ENCODE measurements around the gene LARGE1. TPM values are rescaled to one million over a fixed set of nuclear protein-coding genes. Genes with fewer than 3 reads are reported as not detected.

The LARGE1 gene
- total and polyA plus RNA-seq, 2 experiments from 2014 or later, result 21.2 to 23.6 TPM

GRCh38 chr22:33903012-33903411 lies 17.3 kb downstream of the LARGE1 start:
- H3K9me3 ChIP-seq (ENCODE audit: low read depth), result no peaks in the 10 kb centered on the region
- peaks cover 97% of the 10 kb centered on the region for H3K79me2 ChIP-seq
- no peak overlapping the region for H3K27ac ChIP-seq
- no peak for DNase-seq (ENCODE audit: low spot score)
- no peaks in the 10 kb centered on the region for H3K9me2 ChIP-seq (replicated peaks; ENCODE audit: insufficient read depth)
- H3K27me3 ChIP-seq, result no peaks in the 10 kb centered on the region
- 95% methylated on average over 7 of the region's 7 CpGs for WGBS (ENCODE audit: low lambda C conversion rate, missing lambda C conversion rate)
- TF ChIP-seq EZH2 (IDR thresholded peaks at IDR 0.05; ENCODE audit: borderline replicate concordance), result no peak
- TF ChIP-seq CTCF (IDR thresholded peaks at IDR 0.05; ENCODE audit: poor library complexity), result no peak
- no peak for TF ChIP-seq EZH2phosphoT487 (IDR thresholded peaks at IDR 0.05; ENCODE audit: low read depth, severe bottlenecking, unreplicated experiment)
- H2AFZ ChIP-seq, result no peak overlapping the region
- H3K4me1 ChIP-seq (ENCODE audit: insufficient read depth), result peaks cover 5% of the 10 kb centered on the region
- peaks cover 9% of the 10 kb centered on the region for H4K20me1 ChIP-seq (ENCODE audit: insufficient read depth, poor library complexity, severe bottlenecking)
- no peak overlapping the region for H3K4me2 ChIP-seq
- H3K4me3 ChIP-seq, result no peak overlapping the region
- no peaks in the 10 kb centered on the region for H3K36me3 ChIP-seq (replicated peaks; ENCODE audit: insufficient read depth, low read depth)

- Histone ChIP-seq H3K27ac (no peak overlapping the region), H3K79me2 (peaks cover 98% of the 10 kb centered on the region), H3K4me2 (no peak overlapping the region), H3K9me3 (ENCODE audit: low read depth) (no peaks in the 10 kb centered on the region), H2AFZ (no peak overlapping the region), H4K20me1 (ENCODE audit: insufficient read depth, poor library complexity, severe bottlenecking) (peaks cover 4% of the 10 kb centered on the region), H3K27me3 (no peaks in the 10 kb centered on the region), H3K9me2 (replicated peaks; ENCODE audit: insufficient read depth) (no peaks in the 10 kb centered on the region), H3K36me3 (replicated peaks; ENCODE audit: insufficient read depth, low read depth) (no peaks in the 10 kb centered on the region), H3K4me3 (no peak overlapping the region), H3K4me1 (ENCODE audit: insufficient read depth) (peaks cover 4% of the 10 kb centered on the region)
- WGBS (ENCODE audit: low lambda C conversion rate, missing lambda C conversion rate), result 59% methylated on average over 8 of the region's 8 CpGs
- TF ChIP-seq EZH2 (IDR thresholded peaks at IDR 0.05; ENCODE audit: borderline replicate concordance) (no peak), EZH2phosphoT487 (IDR thresholded peaks at IDR 0.05; ENCODE audit: low read depth, severe bottlenecking, unreplicated experiment) (no peak), CTCF (IDR thresholded peaks at IDR 0.05; ENCODE audit: poor library complexity) (no peak)
- no peak for DNase-seq (ENCODE audit: low spot score)
Measured at GRCh38 chr22:33902073-33902472, 18.2 kb downstream of the LARGE1 start.

- peaks cover 91% of the 10 kb centered on the region for H3K79me2 ChIP-seq
- no peak overlapping the region for H3K4me3 ChIP-seq
- peaks cover 15% of the 10 kb centered on the region for H3K4me1 ChIP-seq (ENCODE audit: insufficient read depth)
- H2AFZ ChIP-seq, result no peak overlapping the region
- no peak for DNase-seq (ENCODE audit: low spot score)
- H3K27ac ChIP-seq, result no peak overlapping the region
- no peaks in the 10 kb centered on the region for H3K27me3 ChIP-seq
- no peaks in the 10 kb centered on the region for H3K9me3 ChIP-seq (ENCODE audit: low read depth)
- H3K36me3 ChIP-seq (replicated peaks; ENCODE audit: insufficient read depth, low read depth), result no peaks in the 10 kb centered on the region
- H3K4me2 ChIP-seq, result no peak overlapping the region
- H4K20me1 ChIP-seq (ENCODE audit: insufficient read depth, poor library complexity, severe bottlenecking), result peaks cover 4% of the 10 kb centered on the region
- 73% methylated on average over 7 of the region's 7 CpGs for WGBS (ENCODE audit: low lambda C conversion rate, missing lambda C conversion rate)
- TF ChIP-seq EZH2 (IDR thresholded peaks at IDR 0.05; ENCODE audit: borderline replicate concordance) (no peak), EZH2phosphoT487 (IDR thresholded peaks at IDR 0.05; ENCODE audit: low read depth, severe bottlenecking, unreplicated experiment) (no peak), CTCF (IDR thresholded peaks at IDR 0.05; ENCODE audit: poor library complexity) (no peak)
- H3K9me2 ChIP-seq (replicated peaks; ENCODE audit: insufficient read depth), result no peaks in the 10 kb centered on the region
Measured at GRCh38 chr22:33898121-33898520, 22.2 kb downstream of the LARGE1 start.

DNA sequence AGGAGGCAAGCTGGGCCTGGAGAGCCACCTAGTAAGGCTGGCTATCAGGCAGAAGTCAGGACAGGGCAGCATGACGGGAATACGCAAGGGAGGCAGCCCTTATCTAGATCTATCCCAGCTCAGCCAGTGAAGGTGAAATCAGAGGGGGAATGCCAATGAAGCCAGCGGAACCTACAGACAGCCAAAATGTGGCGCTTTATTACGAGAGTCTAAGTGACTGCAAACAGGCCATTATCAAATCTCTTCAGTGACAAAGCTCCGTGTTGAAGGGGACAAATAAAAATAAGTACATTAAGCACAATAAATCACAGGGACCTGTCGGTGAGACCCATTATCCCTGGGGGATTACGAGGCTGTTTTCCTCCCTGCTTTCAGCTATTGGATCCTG lies 22.8 kb downstream of the LARGE1 start:
- H4K20me1 ChIP-seq (ENCODE audit: insufficient read depth, poor library complexity, severe bottlenecking), result peaks cover 4% of the 10 kb centered on the region
- no peak overlapping the region for H2AFZ ChIP-seq
- no peaks in the 10 kb centered on the region for H3K9me3 ChIP-seq (ENCODE audit: low read depth)
- no peak overlapping the region for H3K4me3 ChIP-seq
- TF ChIP-seq EZH2phosphoT487 (IDR thresholded peaks at IDR 0.05; ENCODE audit: low read depth, severe bottlenecking, unreplicated experiment) (no peak), CTCF (IDR thresholded peaks at IDR 0.05; ENCODE audit: poor library complexity) (no peak), EZH2 (IDR thresholded peaks at IDR 0.05; ENCODE audit: borderline replicate concordance) (no peak)
- no peaks in the 10 kb centered on the region for H3K36me3 ChIP-seq (replicated peaks; ENCODE audit: insufficient read depth, low read depth)
- peaks cover 21% of the 10 kb centered on the region for H3K4me1 ChIP-seq (ENCODE audit: insufficient read depth)
- H3K27me3 ChIP-seq, result no peaks in the 10 kb centered on the region
- WGBS (ENCODE audit: low lambda C conversion rate, missing lambda C conversion rate), result 61% methylated on average over 8 of the region's 8 CpGs
- peaks cover 90% of the 10 kb centered on the region for H3K79me2 ChIP-seq
- no peak overlapping the region for H3K4me2 ChIP-seq
- DNase-seq (ENCODE audit: low spot score), result no peak
- no peaks in the 10 kb centered on the region for H3K9me2 ChIP-seq (replicated peaks; ENCODE audit: insufficient read depth)
- H3K27ac ChIP-seq, result no peak overlapping the region

Data from hepatocyte (in vitro differentiated cells).